GM20000 (cell line): ENCODE data around the gene MLXIP.

ENCODE experiments used
- DNase-seq: peaks from one replicate; pipeline ENCODE4 v3.0.0; 2012; ENCODE audit warnings: low spot score
- CTCF ChIP-seq: IDR thresholded peaks from 2 replicates; pipeline ENCODE4 v1.5.1; 2012; ENCODE audit warnings: mild to moderate bottlenecking, control low read depth; ENCODE audit errors: extremely low read depth, missing control alignments

MLXIP gene

GRCh38 chr12:122072031-122072970, 6.3 kb upstream of the MLXIP start:
- no peak for TF ChIP-seq CTCF
- no peak for DNase-seq

- no peak for TF ChIP-seq CTCF
- DNase-seq: no peak
These were observed 4.7 kb upstream of the MLXIP start for GRCh38 chr12:122073815-122074214.

- no peak for DNase-seq
- TF ChIP-seq CTCF: no peak
These were observed 1.6 kb upstream of the MLXIP start for GRCh38 chr12:122076743-122077495.

- no peak for DNase-seq
- no peak for TF ChIP-seq CTCF
These were observed 526 bp downstream of the MLXIP start for GRCh38 chr12:122079033-122079531.

GRCh38 chr12:122079532-122080081, 1.1 kb downstream of the MLXIP start:
- DNase-seq: no peak
- no peak for TF ChIP-seq CTCF

- TF ChIP-seq CTCF: no peak
- DNase-seq: no peak
These were observed 1.9 kb downstream of the MLXIP start for GRCh38 chr12:122080149-122081082.
